Peyer's patch (tissue), 4 donors: Measurements from ENCODE around the gene PPP1R13L. TPM values are rescaled to one million over a fixed set of nuclear protein-coding genes. Genes with fewer than 3 reads are reported as not detected.
A peak's percentile ranks its signal among the peaks of the same experiment; 100 is the strongest.
"Not testable (repeated sequence)": the region's sequence is repeated elsewhere in the genome, so short reads cannot be mapped to it uniquely, and the experiment has no call there.

Experiments
- DNase-seq, 3 donors: peaks; one replicate each; pipeline ENCODE4 v3.0.0-alpha.2; 2017 to 2019
- H3K27ac ChIP-seq, 4 donors: fragments of 200-600 bp; sonication (generic); one replicate each; pipeline ENCODE4 v1.5.1; 2016 to 2019
- H3K27me3 ChIP-seq, 2 donors: fragments of 200-600 bp; sonication (generic); one replicate each; pipeline ENCODE4 v1.5.1; 2019
- H3K36me3 ChIP-seq, 3 donors: fragments of 200-600 bp; sonication (generic); one replicate each; pipeline ENCODE4 v1.5.1; 2016 to 2019
- H3K4me1 ChIP-seq, 4 donors: fragments of 200-600 bp; sonication (generic); one replicate each; pipeline ENCODE4 v1.5.1; 2016 to 2019
- H3K4me3 ChIP-seq, 4 donors: fragments of 200-600 bp; sonication (generic); 1 replicate in 3 of 4; 2 replicates in 1 of 4; pipeline ENCODE4 v1.5.1; 2016 to 2019; ENCODE audit warnings: mild to moderate bottlenecking in 1 of 4
- H3K9me3 ChIP-seq, 4 donors: fragments of 200-600 bp; sonication (generic); one replicate each; pipeline ENCODE4 v1.5.1; 2016 to 2019; ENCODE audit warnings: mild to moderate bottlenecking in 1 of 4
- CTCF ChIP-seq, 6 experiments: fragments of 450-650 bp in 4 of 6; fragments of 200-600 bp in 2 of 6; sonication (generic) in 1 of 6; IDR thresholded peaks; one replicate each; pipeline ENCODE4 v1.5.1; 2017 to 2019; ENCODE audit warnings: antibody characterized with exemption in 6 of 6, mild to moderate bottlenecking in 3 of 6, moderate library complexity in 1 of 6
- POLR2A ChIP-seq, 2 donors: fragments of 450-650 bp; IDR thresholded peaks; one replicate each; pipeline ENCODE4 v1.5.1; 2017; ENCODE audit warnings: antibody characterized with exemption in 2 of 2, mild to moderate bottlenecking in 2 of 2, moderate library complexity in 2 of 2
- total RNA-seq, 4 donors: library from RNA; depleted of rRNA; stranded (reverse); fragments of >200 nt; gene quantifications; one replicate each; pipeline ENCODE4 v1.1.0, GENCODE V29; 2016

The PPP1R13L gene
- total RNA-seq, 4 donors from 2014 or later, result 16.5 to 53.9 (median 36.2) TPM

- DNase-seq, result no peak
- peaks cover 0 to 22% (median 7%) of the 10 kb centered on the region in 4 donors for H3K4me1 ChIP-seq
- H3K36me3 ChIP-seq, result no peaks in the 10 kb centered on the region
- H3K9me3 ChIP-seq, result no peaks in the 10 kb centered on the region
- TF ChIP-seq POLR2A (IDR thresholded peaks at IDR 0.05), result no peak
- H3K4me3 ChIP-seq, result no peak overlapping the region
- H3K27me3 ChIP-seq, result no peaks in the 10 kb centered on the region
- peak overlapping the region in 1 of 4 donors; percentile 93 for H3K27ac ChIP-seq
Measured at GRCh38 chr19:45440873-45441654, 36.2 kb upstream of the PPP1R13L start.

- Histone ChIP-seq H3K36me3 (no peaks in the 10 kb centered on the region), H3K27me3 (no peaks in the 10 kb centered on the region), H3K4me1 (peaks cover 0 to 20% (median 7%) of the 10 kb centered on the region in 4 donors), H3K27ac (peak overlapping the region; percentile 72 to 95 (median 90)), H3K9me3 (no peaks in the 10 kb centered on the region), H3K4me3 (peak overlapping the region; percentile 58 to 91 (median 70))
- TF ChIP-seq POLR2A (IDR thresholded peaks at IDR 0.05) (no peak), CTCF (IDR thresholded peaks at IDR 0.05) (no peak)
- no peak for DNase-seq
Measured at GRCh38 chr19:45440259-45440638, 35.4 kb upstream of the PPP1R13L start.

- DNase-seq, result peak; percentile 88 to 95 (median 91)
- Histone ChIP-seq H3K9me3 (no peaks in the 10 kb centered on the region), H3K4me1 (peaks cover 0 to 15% (median 4%) of the 10 kb centered on the region in 4 donors), H3K27me3 (no peaks in the 10 kb centered on the region), H3K36me3 (no peaks in the 10 kb centered on the region), H3K4me3 (peak overlapping the region; percentile 58 to 91 (median 70)), H3K27ac (peak overlapping the region; percentile 72 to 95 (median 90))
- TF ChIP-seq POLR2A (IDR thresholded peaks at IDR 0.05) (peak in 1 of 2 donors; percentile 26), CTCF (IDR thresholded peaks at IDR 0.05) (peak; percentile 96 to 100 (median 99))
Measured at GRCh38 chr19:45439569-45440258, 34.8 kb upstream of the PPP1R13L start.

GRCh38 chr19:45439190-45439568, 34.3 kb upstream of the PPP1R13L start:
- TF ChIP-seq POLR2A (IDR thresholded peaks at IDR 0.05) (no peak), CTCF (IDR thresholded peaks at IDR 0.05) (no peak)
- Histone ChIP-seq H3K4me3 (peak overlapping the region; percentile 58 to 91 (median 70)), H3K27me3 (no peaks in the 10 kb centered on the region), H3K27ac (peak overlapping the region; percentile 72 to 95 (median 90)), H3K9me3 (no peaks in the 10 kb centered on the region), H3K4me1 (peaks cover 0 to 11% (median 3%) of the 10 kb centered on the region in 4 donors), H3K36me3 (no peaks in the 10 kb centered on the region)
- DNase-seq, result no peak

- H3K27me3 ChIP-seq, result no peaks in the 10 kb centered on the region
- no peak for TF ChIP-seq CTCF (IDR thresholded peaks at IDR 0.05)
- TF ChIP-seq POLR2A (IDR thresholded peaks at IDR 0.05), result no peak
- H3K36me3 ChIP-seq, result no peaks in the 10 kb centered on the region
- no peak overlapping the region for H3K4me3 ChIP-seq
- H3K27ac ChIP-seq, result no peak overlapping the region
- peaks cover 0 to 4% (median 0%) of the 10 kb centered on the region in 4 donors for H3K4me1 ChIP-seq
- no peak for DNase-seq
- H3K9me3 ChIP-seq, result no peaks in the 10 kb centered on the region
Measured at GRCh38 chr19:45437328-45437727, 32.5 kb upstream of the PPP1R13L start.

GRCh38 chr19:45432543-45432942, 27.7 kb upstream of the PPP1R13L start:
- DNase-seq, H3K4me3 ChIP-seq, H3K27ac ChIP-seq, H3K36me3 ChIP-seq, H3K9me3 ChIP-seq, H3K27me3 ChIP-seq: not testable (repeated sequence)
- H3K4me1 ChIP-seq, result peaks cover 0 to 13% (median 7%) of the 10 kb centered on the region in 4 donors

- not testable (repeated sequence) for DNase-seq, H3K27me3 ChIP-seq, H3K36me3 ChIP-seq, H3K4me3 ChIP-seq, H3K9me3 ChIP-seq, H3K27ac ChIP-seq
- peaks cover 0 to 13% (median 7%) of the 10 kb centered on the region in 4 donors for H3K4me1 ChIP-seq
Measured at GRCh38 chr19:45431008-45431407, 26.1 kb upstream of the PPP1R13L start.

- H3K27ac ChIP-seq, result not testable (repeated sequence)
Measured at GRCh38 chr19:45429896-45430295, 25.0 kb upstream of the PPP1R13L start.

More at GRCh38 chr19:45429896-45430295, 25.0 kb upstream of the PPP1R13L start:
- not testable (repeated sequence) for H3K9me3 ChIP-seq, DNase-seq, H3K27me3 ChIP-seq, H3K36me3 ChIP-seq, H3K4me3 ChIP-seq
- H3K4me1 ChIP-seq, result peaks cover 0 to 13% (median 7%) of the 10 kb centered on the region in 4 donors
